ENCODE results near the gene PARVB.

The PARVB gene

DNA sequence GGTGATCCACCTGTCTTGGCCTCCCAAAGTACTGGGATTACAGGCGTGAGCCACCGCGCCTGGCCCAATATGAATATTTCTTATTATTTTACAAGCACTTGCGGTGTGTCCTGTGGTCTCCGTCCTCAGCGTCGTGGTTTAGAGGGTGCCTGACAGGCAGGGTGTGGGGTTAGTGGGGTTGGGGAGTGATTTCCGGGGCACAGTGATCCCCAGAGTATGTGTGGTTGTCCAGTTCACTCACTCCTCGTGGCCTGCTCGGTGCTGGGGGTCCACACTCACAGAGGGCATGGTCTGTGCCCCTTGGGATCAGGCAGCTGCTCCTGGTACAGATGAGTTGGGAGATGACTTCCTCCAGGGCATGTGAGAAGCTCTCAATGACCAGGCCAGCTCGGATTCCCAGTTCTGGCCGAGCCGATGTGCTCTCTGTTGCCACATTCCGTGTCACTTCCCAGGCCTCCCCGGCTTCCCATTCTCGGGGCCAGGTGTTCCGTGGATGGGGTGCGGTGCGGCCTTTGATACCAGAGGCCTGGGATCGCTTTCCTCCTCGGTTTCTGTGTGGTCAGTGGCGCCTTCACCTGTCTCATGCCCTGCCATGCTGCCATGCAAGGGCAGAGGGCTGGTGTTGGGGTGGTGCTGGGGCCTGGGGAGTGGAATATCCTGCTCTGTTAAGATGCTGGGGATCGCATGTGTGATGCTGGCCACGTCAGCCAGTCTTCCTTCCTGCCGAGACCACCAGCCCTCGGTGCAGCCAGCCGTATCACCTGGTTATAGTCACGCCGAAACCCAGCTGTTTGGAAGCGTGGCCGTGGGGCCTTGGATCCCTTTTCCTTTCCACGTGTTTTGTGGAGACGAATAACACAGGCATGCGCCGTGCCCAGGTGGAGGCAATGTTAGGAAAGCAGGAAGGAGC lies 39.6 kb downstream of the PARVB start:
- DNase-seq: no peak

DNA sequence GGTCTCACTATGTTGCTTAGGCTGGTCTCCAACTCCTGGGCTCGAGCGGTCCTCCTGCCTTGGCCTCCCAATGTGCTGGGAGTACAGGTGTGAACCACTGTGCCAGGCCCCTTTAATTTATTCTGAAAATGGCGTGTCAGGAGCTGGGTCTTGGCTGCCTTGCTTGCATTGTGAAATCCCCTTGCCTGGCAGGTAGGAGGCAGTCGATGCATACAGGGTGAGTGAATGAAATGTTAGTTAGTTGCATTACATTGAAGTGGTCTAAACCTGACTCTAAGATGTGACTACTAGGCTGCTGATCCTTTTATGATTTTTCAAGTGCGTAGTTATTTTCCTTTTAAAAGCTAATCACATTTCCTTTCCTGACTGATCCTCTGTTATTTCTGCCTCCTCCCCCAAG lies 42.9 kb downstream of the PARVB start:
- no peak for DNase-seq

DNA sequence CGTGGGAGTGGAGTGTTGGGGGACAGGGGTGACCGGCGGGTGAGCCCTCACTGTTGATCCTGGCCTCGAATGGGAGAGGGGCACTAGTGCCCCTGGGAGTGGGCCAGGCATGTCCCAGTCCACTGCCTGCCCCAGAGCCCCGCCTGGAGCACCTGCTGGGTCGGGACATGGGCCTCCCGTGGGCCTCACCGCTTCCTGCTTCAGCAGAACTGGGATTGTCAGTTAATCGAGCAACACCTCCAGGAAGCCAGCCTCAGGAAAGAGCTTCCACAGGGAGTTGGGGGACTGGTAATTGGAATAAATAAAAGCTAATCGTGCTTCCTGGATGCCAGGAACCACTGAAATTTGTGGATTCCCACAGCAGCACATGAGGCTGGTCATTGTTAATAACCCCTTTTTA lies 43.8 kb downstream of the PARVB start:
- no peak for DNase-seq

DNA sequence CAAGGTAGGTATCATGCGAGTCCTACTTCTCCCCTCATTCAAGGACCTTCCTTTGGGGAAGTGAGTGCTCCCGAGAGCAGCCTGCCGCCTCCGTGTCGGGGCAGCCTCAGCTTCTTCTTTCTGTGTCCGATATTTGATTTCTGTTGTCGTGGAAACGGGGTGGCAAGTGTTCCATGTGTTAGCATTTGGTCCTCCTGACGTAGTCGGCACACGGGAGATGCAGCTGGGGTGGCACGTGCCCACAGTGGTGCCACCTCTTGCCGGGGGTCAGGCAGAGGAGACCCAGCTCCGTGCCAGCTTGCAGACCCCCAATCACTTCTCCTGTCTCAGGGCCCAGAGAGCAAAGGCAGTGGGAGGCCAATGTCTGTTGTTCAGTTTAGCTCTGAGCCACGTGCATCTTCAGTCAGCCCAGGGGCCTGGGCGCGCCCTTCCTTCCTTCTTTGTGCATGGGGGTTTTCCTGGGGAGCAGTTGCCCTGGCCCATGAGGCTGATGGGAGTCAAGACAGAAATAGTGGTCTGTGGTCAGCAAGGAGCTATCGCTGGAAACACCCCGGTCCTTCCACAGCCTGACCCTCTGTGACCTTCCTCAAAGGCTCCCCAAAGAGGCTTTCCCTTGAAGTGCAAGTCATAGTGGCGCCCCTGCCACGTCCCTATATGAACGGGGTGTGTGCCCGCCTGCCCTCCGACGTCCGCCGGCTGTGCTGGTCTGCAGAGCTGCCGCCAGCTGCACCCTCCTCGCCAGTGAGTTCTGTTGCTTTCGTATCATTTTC lies 44.5 kb downstream of the PARVB start:
- no peak for DNase-seq

DNA sequence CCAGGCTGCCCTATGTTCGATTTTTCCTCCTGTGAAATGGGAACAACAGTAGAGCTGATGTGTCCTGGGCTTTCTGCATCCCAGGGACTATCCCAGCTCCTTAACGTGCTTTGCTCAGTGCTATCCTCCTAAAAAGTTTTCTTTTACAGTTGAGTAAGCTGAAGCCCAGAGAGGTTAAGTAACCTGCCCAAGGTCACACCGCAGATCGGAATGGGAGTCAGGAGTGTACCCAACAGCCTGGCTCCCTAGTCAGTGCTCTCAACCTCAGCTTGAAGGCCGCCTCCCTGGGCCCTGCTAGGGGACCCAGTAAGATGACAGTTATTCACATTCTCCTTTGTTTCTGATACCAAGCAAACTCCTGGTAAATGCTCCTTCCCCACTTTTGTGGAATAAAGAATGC lies 45.9 kb downstream of the PARVB start:
- no peak for DNase-seq

DNA sequence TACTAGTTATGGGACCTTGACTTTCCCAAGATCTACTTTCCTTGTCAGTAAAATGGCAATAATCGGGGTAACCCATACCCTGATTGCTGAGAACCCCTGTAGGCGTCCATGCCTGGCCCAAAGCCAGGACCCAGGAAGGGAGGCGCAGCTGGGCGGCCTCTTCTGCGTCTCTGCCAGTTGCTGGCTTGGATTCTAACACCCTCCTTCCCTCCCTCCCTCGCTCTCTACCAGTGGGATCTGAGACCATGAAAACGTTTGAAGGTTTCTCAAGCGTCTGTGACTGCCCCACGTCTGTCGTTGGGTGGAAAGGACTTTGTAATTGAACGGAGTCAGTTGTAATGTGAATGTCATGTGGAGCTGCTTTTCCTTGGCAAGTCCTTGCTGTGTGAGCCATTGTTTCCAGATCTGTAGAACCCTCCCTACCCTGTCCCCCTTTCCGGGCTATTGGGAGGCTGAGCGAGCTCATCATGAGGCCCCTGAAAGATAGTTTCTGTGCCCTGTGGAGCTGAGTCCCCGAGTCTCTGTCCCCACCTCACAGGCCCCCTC lies 47.8 kb downstream of the PARVB start:
- DNase-seq: no peak

DNA sequence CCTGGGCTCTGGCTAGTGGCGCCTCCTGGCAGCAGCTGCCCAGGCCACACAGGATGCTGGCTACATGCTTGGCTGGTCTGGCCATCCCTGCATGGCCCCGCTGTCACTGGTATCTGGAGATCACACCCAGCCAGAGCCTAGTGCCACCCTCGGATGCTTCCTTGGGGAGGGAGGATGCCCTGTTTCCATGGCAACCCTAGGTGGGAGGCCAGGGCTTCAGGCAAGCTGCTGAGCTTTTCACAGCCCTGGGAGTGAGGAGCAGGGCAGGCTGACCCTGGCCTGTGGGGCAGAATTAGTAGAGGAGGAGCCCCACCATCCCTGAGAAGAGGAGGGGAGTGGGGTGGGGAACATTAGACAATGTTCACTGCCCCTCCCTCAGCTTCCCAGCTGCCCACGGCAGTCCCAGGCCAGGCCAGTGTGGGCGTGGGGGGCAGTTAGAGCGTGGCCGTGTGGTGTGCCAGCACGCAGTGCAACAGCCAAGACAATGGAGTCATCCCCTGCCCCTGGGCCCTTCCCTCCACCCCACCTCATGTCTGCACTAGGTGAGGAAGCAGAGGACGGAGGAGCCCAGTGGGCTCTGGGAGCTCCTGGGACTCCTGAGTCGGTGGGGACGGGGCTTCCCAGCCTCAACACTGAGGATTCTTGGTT lies 50.4 kb downstream of the PARVB start:
- DNase-seq: no peak

DNA sequence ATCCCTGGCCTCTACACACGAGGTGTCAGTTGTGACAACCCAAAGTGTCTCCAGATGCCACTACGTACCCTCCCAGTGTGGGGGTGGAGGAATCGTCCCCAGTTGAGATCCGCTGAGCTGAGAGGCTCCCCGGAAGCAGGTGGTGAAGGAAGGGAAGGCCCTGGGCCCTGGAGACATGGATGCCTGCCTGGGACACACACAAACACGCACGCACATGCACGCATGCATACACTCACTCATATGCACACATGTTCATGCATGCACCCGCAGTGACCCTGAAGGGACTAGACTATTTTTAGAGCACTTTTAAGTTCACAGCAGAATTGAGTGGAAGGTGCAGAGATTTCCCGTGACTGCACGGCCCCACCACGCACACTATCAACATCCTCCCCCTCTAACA lies 50.9 kb downstream of the PARVB start:
- DNase-seq: no peak

DNA sequence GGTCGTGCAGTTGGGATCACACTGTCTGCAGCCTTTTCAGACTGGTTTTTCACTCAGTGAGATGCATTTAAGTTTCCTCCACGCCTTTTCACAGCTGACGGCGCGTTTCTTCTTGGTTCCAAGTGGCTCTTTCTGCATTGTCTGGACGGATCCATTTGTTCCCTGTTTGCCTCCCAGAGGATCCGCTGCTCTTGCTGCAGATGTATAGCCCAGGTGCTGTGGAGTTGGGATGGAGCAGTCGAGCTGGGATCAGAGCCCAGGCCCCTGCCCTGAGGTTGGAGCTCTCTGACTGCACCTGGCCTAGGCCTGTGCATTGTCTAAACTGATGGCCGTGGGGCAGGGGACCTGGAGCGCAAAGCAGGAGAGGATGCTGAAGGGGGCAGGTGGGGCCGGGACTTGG lies 51.6 kb downstream of the PARVB start:
- no peak for DNase-seq

DNA sequence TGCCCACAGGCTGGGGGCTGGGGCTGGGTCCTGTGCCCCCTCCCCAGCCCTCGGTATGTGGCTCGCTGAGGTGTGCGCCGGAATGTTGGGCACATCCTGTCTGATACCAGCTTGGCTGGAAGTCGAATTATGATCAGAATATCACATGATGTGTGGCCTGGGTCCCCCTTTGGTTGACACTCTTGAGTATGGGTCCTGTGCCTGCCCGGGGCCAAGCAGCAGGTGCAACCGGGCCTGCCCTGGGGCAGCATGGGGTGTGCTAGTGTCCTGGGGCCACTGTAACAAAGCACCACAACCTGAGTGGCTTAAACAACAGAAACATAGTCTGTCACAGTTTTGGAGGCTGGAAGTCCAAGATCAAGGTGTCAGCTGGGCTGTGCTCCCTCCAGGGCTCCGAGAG lies 52.7 kb downstream of the PARVB start:
- DNase-seq: no peak

DNA sequence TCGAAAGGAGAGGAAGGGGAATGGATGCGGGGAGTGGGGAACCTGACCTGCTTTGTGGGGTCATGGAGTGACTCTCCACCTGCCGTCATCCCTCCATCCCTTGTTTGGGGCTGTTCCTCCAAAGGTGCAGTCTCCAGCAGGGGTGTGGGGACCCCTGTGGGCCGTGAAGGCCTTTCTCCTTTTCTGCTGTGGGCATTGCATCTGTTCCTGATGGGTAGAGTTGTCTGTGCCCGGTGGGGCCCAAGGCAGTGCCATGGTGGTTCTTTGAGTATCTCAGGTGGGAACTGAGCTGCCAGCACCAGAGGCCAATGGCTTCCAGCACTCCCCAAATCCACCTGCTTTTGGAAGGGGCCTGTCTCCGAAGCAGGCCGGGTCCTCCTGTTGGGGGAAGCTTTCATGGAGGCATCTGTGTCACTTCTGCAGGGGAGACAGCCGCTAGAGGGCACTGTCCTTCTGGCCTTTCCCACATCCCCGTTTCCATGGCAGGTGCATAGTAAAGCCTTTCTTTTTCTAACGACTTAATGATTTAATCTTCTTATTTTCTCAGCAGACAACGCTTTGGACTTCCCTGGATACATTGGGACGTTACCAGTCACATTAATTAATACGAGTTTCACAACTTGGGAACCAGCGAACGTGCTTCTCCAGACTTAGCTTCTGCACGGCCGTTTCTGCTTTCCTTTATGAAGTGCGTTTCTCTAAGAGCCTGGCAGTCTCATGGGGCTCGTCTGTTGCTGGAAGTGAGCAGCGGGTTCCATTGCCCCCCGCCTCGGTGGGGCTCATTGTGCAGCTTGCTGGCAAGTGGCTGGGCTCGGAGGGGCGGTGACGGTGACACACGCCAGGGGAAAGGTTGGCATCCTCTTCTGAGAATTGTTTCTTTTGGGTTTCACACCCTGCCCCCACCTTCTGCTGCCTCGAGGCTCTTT lies 57.1 kb downstream of the PARVB start:
- DNase-seq: peak; percentile 95

DNA sequence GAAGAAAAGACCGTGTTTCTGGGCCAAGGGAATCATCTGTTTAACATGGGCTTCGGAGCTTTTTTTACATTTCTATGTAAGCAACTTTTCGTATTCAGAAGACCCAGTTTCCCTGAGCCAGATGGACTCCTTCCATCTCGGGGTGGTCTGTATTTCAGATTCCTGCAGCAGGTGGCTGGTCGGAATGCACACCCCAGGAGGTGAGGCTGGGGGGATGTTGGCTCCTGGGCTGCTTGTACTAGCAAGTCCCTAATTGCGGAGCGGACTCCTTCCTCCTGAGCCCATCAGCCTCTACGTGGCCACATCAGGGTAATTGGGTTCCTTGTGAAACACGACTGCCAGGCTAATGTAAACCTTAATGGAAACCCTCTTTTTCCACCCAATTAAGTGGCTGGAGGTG lies 58.7 kb downstream of the PARVB start:
- no peak for DNase-seq

DNA sequence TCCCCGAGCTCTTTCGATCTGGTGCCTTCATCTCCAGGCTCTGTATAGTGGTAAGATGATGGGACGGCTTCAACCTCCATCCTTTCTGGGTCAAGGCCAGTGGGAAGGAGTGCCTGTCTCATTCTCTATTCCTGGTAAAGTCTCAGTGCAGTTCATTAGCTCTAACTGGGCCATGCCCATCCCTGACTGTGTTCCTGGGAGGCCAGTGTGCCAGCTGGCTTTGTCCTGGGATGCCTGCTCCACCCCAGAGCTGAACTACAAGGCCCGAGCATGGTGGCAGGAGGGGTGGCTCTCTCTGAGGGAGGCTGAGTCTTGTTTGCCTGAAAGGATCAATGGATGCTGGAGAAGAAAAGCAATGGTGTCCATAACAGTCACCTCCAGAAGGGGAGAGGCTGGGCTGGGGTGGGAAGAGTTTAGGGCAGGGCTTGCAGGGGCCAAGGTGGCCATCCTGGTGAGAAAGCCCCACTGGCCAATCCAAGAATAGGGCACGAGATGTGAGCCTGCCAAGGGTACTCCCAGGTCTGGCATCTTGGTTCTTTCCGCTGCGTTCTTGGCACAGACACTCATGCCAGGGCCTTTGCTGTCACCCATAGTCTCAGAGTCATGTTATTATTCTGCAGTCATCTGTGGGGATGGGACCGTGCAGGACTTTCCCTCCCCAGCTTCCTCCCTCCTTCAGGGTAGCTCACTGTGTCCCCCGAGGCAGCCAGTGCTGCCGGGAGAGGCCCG lies 60.1 kb downstream of the PARVB start:
- DNase-seq: no peak

DNA sequence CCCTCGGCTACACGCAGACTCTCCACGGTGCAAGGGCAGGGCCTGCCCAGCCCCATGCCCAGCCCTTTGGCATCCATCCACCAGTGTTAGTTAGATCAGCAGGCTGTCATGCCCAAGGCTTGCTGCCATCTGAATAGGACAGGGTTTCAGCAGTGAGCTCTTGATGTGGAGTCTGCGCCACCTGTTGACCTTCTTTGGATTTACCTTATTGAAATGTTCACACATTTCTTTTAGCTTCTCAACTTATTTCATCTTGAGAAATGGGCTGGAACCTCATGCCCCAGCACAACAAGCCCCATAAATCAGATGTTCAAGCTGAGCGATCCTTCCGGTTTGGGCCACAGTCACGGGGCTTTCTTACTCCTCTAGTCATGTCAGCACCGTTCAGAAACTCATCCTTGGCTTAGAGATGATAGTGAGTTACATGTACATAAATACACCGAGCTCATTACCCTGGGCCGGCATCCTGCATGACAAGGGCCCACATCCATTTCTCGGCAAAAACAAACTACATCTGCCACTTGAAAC lies 61.7 kb downstream of the PARVB start:
- DNase-seq: peak; percentile 60

DNA sequence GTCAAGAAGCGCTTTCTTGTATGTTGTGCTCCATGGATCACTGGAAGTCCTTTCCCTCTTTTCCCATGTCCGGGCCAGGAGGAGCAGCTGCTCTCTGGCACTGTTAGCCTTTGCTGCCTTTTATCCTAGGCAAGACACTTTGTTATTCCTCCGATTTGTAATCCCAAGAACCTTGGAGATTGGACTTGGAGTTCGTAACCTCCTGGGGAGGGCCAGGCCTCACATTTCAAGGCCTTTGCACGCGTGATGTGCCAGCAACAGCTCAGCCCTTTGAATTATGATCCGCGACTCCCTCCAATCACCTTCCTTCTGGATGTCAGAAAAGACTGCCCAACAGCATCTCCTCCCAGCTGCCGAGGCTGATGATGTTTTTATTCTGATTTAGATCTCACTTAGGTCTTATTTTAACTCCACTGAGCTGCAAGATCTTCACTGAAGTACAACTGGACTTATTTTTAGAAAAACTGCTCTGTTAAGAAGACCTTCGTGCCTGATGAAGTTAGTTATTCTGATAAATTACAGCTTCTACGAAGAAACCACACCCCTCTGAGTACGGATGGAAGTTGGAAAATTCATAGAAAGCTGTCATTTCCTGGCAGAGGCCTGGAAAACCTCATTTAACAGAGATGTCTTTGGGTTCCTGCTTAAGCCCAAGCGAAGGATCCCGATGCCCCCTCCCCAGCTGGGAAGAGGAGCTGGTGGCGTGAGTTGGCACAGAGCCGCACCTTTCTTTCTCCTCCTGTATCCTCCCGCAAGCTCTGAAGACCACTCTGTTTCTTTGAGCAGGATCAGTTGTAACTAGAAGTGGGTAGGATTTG lies 62.4 kb downstream of the PARVB start:
- DNase-seq: no peak

DNA sequence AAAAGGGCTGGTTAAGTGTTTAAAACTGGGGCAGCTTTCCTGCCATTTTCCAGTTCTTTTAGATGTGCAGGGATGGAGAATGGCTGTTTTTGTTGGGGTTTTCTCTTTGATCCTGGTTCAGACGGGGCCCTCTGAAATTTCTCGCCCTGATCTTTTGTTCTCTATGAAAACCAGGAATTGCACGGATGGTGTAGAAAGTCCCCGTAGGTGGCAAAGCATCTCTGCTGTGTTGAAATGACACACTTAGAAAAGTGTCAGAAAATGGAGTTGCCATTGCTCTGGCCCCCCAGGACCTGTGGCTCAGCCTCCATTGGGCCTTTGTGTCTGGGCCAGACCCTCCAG lies 63.0 kb downstream of the PARVB start:
- no peak for DNase-seq

DNA sequence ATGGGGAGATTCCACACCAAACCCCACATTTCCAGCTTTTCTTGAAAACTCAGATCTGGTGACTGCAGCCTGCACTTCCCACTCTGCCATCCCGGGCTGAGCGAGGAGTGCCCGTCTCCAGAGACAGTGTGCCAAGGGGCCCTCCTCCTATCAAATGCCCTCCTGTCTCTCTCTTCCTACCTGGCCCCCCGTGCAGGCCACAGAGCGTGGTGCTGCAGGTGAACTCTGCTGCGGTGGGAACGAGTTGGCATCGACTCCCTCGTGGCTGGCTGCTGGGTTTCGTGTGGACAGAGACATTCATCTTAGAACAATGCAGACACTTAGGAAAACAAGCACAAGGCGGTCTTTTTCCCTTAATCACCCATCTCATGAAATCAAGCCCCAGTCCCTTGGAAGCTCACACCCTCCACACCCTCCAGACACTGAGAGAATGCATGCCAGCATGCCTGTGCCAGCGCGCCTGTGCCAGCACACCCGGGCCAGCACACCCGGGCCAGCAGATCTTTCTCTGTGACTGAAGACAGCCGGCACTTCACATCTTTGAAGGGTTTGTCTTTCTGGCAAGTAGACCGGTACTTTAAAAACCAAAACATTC lies 65.0 kb downstream of the PARVB start:
- DNase-seq: no peak

DNA sequence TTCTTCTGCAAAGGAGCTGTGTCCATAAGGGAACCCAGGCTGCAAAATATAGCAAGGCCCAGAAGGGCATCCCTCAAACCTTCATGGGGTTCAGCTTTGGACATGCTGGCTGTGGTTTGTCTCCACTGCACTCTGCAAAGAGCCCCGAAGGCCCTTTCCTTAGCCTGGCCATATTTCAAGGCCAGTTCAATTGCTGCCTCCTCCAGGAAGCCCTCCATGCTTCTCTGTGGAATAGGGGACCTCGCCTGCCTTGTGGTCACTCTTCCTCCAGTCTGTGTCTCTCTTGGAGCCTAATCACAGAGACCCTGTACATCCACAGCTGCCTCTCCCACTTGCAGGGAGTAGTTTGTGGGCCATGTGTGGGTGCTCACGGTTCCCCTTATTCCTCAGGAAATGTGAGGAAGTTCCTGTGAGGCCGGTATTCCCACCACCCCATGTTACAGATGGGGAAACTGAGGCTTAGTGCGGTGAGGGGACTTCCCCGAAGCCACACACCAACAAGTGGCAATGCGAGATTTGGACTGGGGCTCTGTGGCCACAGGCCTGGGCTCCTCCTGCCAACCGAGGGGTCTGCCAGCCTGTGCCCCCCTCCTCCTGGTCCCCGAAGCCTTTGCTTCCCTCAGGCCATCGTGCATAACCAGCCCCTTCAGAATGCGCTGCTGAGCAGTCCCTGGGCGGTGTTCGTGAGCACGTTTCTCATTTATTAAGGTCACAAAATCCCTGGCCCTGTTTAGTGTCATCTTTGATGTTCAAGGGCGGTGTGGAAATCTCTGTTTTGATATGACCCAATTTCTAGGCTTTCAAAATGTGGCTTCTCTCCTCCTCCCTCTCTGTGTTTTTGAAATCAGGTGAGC lies 65.8 kb downstream of the PARVB start:
- no peak for DNase-seq

DNA sequence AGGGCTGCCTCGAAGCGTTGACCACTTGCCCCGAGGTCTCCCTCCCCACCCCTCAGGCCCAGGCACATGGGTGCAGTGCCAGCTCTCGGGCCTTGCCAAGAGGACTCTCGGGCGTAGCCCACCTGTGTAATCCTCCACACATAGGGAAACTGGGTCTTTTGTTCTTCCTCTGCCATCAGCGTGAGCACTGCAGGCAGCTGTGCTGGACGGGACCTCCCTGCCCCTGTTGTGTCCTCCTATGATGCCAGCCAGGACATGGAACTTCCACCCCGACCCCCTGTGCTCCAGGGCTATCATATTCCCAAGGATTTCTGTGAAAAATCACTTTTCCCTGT lies 66.4 kb downstream of the PARVB start:
- no peak for DNase-seq

All from NCI-H2171 treated with DMSO at 0.1 percent for 48 hours (cell line).